ENCODE results near the gene IL10RB. TPM values are rescaled to one million over a fixed set of nuclear protein-coding genes. Genes with fewer than 3 reads are reported as not detected.
A peak's percentile ranks its signal among the peaks of the same experiment; 100 is the strongest.
"Not testable (repeated sequence)": the region's sequence is repeated elsewhere in the genome, so short reads cannot be mapped to it uniquely, and the experiment has no call there.

Gene IL10RB
- polyA plus RNA-seq, 6 donors from 2014 or later: 56.9 to 83.1 (median 71.0) TPM

- Mint-ChIP-seq H3K27me3 (no peaks in the 10 kb centered on the region), H3K27ac (peak overlapping the region in 4 of 6 donors; percentile 34 to 68 (median 56)), H3K36me3 (peaks cover 10 to 14% of the 10 kb centered on the region in 2 donors), H3K9me3 (no peaks in the 10 kb centered on the region), H3K4me1 (peaks cover 65 to 75% (median 74%) of the 10 kb centered on the region in 3 donors), H3K4me3 (peak overlapping the region in 2 of 8 donors; percentile 51 to 54)
- ATAC-seq (ENCODE audit: low read depth in 2 of 2): no peak
- no peak for DNase-seq
Measured at GRCh38 chr21:33234635-33235520, 31.3 kb upstream of the IL10RB start.

GRCh38 chr21:33236013-33236686 lies 30.0 kb upstream of the IL10RB start:
- Mint-ChIP-seq H3K9me3 (no peaks in the 10 kb centered on the region), H3K27ac (peak overlapping the region in 1 of 6 donors; percentile 27), H3K36me3 (peaks cover 10 to 14% of the 10 kb centered on the region in 2 donors), H3K4me3 (no peak overlapping the region), H3K4me1 (peaks cover 68 to 77% (median 74%) of the 10 kb centered on the region in 3 donors), H3K27me3 (no peaks in the 10 kb centered on the region)
- no peak for ATAC-seq (ENCODE audit: low read depth in 2 of 2)
- no peak for DNase-seq

GRCh38 chr21:33236766-33237165 lies 29.4 kb upstream of the IL10RB start:
- H3K4me1 Mint-ChIP-seq: peaks cover 65 to 74% (median 73%) of the 10 kb centered on the region in 3 donors
- peak overlapping the region in 4 of 6 donors; percentile 27 to 87 (median 66) for H3K27ac Mint-ChIP-seq
- no peak for DNase-seq
- H3K36me3 Mint-ChIP-seq: peaks cover 10 to 14% of the 10 kb centered on the region in 2 donors
- ATAC-seq (ENCODE audit: low read depth in 2 of 2): no peak
- H3K4me3 Mint-ChIP-seq: peak overlapping the region in 1 of 8 donors; percentile 80
- no peaks in the 10 kb centered on the region for H3K27me3 Mint-ChIP-seq
- H3K9me3 Mint-ChIP-seq: no peaks in the 10 kb centered on the region

GRCh38 chr21:33237486-33237885 lies 28.7 kb upstream of the IL10RB start:
- DNase-seq: no peak
- Mint-ChIP-seq H3K4me1 (peaks cover 61 to 68% (median 66%) of the 10 kb centered on the region in 3 donors), H3K27me3 (no peaks in the 10 kb centered on the region), H3K9me3 (no peaks in the 10 kb centered on the region), H3K4me3 (no peak overlapping the region), H3K36me3 (peaks cover 9 to 19% of the 10 kb centered on the region in 2 donors), H3K27ac (peak overlapping the region in 3 of 6 donors; percentile 3 to 90 (median 27))
- ATAC-seq (ENCODE audit: low read depth in 2 of 2): no peak

- Mint-ChIP-seq H3K9me3 (no peaks in the 10 kb centered on the region), H3K4me1 (peaks cover 54 to 62% (median 59%) of the 10 kb centered on the region in 3 donors), H3K27ac (peak overlapping the region in 5 of 6 donors; percentile 18 to 81 (median 61)), H3K4me3 (peak overlapping the region in 2 of 8 donors; percentile 44), H3K36me3 (peaks cover 2 to 19% of the 10 kb centered on the region in 2 donors), H3K27me3 (no peaks in the 10 kb centered on the region)
- DNase-seq (no peak), ATAC-seq (ENCODE audit: low read depth in 2 of 2) (no peak)
Measured at GRCh38 chr21:33238146-33238545, 28.0 kb upstream of the IL10RB start.

GRCh38 chr21:33238565-33239255 lies 27.5 kb upstream of the IL10RB start:
- DNase-seq: no peak
- Mint-ChIP-seq H3K27ac (peak overlapping the region in 5 of 6 donors; percentile 62 to 81 (median 75)), H3K4me3 (peak overlapping the region in 3 of 8 donors; percentile 7 to 44 (median 13)), H3K9me3 (no peaks in the 10 kb centered on the region), H3K4me1 (peaks cover 53 to 60% (median 58%) of the 10 kb centered on the region in 3 donors), H3K36me3 (peaks cover 5 to 23% of the 10 kb centered on the region in 2 donors), H3K27me3 (no peaks in the 10 kb centered on the region)
- ATAC-seq (ENCODE audit: low read depth in 2 of 2): peak in 1 of 2 donors; percentile 27

GRCh38 chr21:33239559-33240127 lies 26.5 kb upstream of the IL10RB start:
- peak overlapping the region in 2 of 8 donors; percentile 42 to 44 for H3K4me3 Mint-ChIP-seq
- H3K36me3 Mint-ChIP-seq: peaks cover 15 to 25% of the 10 kb centered on the region in 2 donors
- not testable (repeated sequence) for ATAC-seq (ENCODE audit: low read depth in 2 of 2); H3K9me3 Mint-ChIP-seq; DNase-seq; H3K27me3 Mint-ChIP-seq
- peak overlapping the region in 5 of 6 donors; percentile 53 to 89 (median 78) for H3K27ac Mint-ChIP-seq
- peaks cover 53 to 58% (median 56%) of the 10 kb centered on the region in 3 donors for H3K4me1 Mint-ChIP-seq

GRCh38 chr21:33240404-33240803 lies 25.8 kb upstream of the IL10RB start:
- Mint-ChIP-seq H3K36me3 (peaks cover 22 to 24% of the 10 kb centered on the region in 2 donors), H3K27me3 (no peaks in the 10 kb centered on the region), H3K4me3 (no peak overlapping the region), H3K4me1 (peaks cover 54 to 60% (median 55%) of the 10 kb centered on the region in 3 donors), H3K27ac (peak overlapping the region in 3 of 6 donors; percentile 47 to 78 (median 52)), H3K9me3 (no peaks in the 10 kb centered on the region)
- no peak for DNase-seq
- ATAC-seq (ENCODE audit: low read depth in 2 of 2): no peak

- Mint-ChIP-seq H3K9me3 (no peaks in the 10 kb centered on the region), H3K4me1 (peaks cover 49 to 50% (median 50%) of the 10 kb centered on the region in 3 donors), H3K36me3 (peaks cover 31 to 36% of the 10 kb centered on the region in 2 donors), H3K27ac (peak overlapping the region in 4 of 6 donors; percentile 49 to 71 (median 58)), H3K27me3 (no peaks in the 10 kb centered on the region), H3K4me3 (no peak overlapping the region)
- ATAC-seq (ENCODE audit: low read depth in 2 of 2): no peak
- DNase-seq: no peak
Measured at GRCh38 chr21:33241846-33242245, 24.3 kb upstream of the IL10RB start.

GRCh38 chr21:33242846-33243245 lies 23.3 kb upstream of the IL10RB start:
- H3K4me1 Mint-ChIP-seq: peaks cover 46 to 50% (median 48%) of the 10 kb centered on the region in 3 donors
- not testable (repeated sequence) for H3K4me3 Mint-ChIP-seq

GRCh38 chr21:33244082-33244778 lies 21.9 kb upstream of the IL10RB start:
- Mint-ChIP-seq H3K9me3 (no peaks in the 10 kb centered on the region), H3K4me1 (peaks cover 36 to 42% (median 40%) of the 10 kb centered on the region in 3 donors), H3K27me3 (no peaks in the 10 kb centered on the region), H3K27ac (peak overlapping the region; percentile 8 to 88 (median 61)), H3K36me3 (peaks cover 36 to 53% of the 10 kb centered on the region in 2 donors), H3K4me3 (peak overlapping the region in 1 of 8 donors; percentile 54)
- no peak for DNase-seq
- ATAC-seq (ENCODE audit: low read depth in 2 of 2): no peak

More at GRCh38 chr21:33242846-33243245, 23.3 kb upstream of the IL10RB start:
- peak overlapping the region in 1 of 6 donors; percentile 70 for H3K27ac Mint-ChIP-seq
- DNase-seq; H3K9me3 Mint-ChIP-seq; ATAC-seq (ENCODE audit: low read depth in 2 of 2); H3K27me3 Mint-ChIP-seq: not testable (repeated sequence)
- H3K36me3 Mint-ChIP-seq: peaks cover 37 to 46% of the 10 kb centered on the region in 2 donors

GRCh38 chr21:33244779-33245105 lies 21.4 kb upstream of the IL10RB start:
- Mint-ChIP-seq H3K36me3 (peaks cover 39 to 57% of the 10 kb centered on the region in 2 donors), H3K9me3 (no peaks in the 10 kb centered on the region), H3K4me1 (peaks cover 33 to 40% (median 37%) of the 10 kb centered on the region in 3 donors), H3K27ac (peak overlapping the region in 5 of 6 donors; percentile 9 to 88 (median 75)), H3K4me3 (no peak overlapping the region), H3K27me3 (no peaks in the 10 kb centered on the region)
- DNase-seq (no peak), ATAC-seq (ENCODE audit: low read depth in 2 of 2) (no peak)

Measured in naive B cell (primary cell).